Activated CD4-positive, alpha-beta memory T cell treated with anti-CD3 and anti-CD28 coated beads, Interleukin-2, amount 10 ng/mL, durations not matched to agents 7 days and 5 days (primary cell): ENCODE results near the gene AHCTF1. TPM values are rescaled to one million over a fixed set of nuclear protein-coding genes. Genes with fewer than 3 reads are reported as not detected.

Experiments
- CTCF ChIA-PET: fragments of 350-600 bp; sonication (Branson Sonifier 250); formaldehyde crosslinking; loops from one replicate; lab custom pipeline; 2021; ENCODE audit warnings: antibody characterized with exemption, inconsistent platforms; lab: Charles Lee
- POLR2A ChIA-PET: fragments of 350-600 bp; sonication (Branson Sonifier 250); formaldehyde crosslinking; loops from one replicate; lab custom pipeline; 2021; ENCODE audit warnings: antibody characterized with exemption; lab: Charles Lee
- DNase-seq: peaks from one replicate; pipeline ENCODE4 v3.0.0-alpha.2; 2020
- H3K27ac Mint-ChIP-seq: one replicate; pipeline ENCODE4 v1.8.0; 2021; ENCODE audit warnings: mild to moderate bottlenecking, mixed read lengths
- H3K27me3 Mint-ChIP-seq: one replicate; pipeline ENCODE4 v1.8.0; 2021; ENCODE audit warnings: mixed read lengths
- H3K36me3 Mint-ChIP-seq: one replicate; pipeline ENCODE4 v1.8.0; 2021; ENCODE audit warnings: low read depth, mixed read lengths
- H3K4me1 Mint-ChIP-seq: one replicate; pipeline ENCODE4 v1.8.0; 2021; ENCODE audit warnings: mixed read lengths
- H3K4me3 Mint-ChIP-seq: one replicate; pipeline ENCODE4 v1.8.0; 2021; ENCODE audit warnings: mild to moderate bottlenecking, mixed read lengths
- H3K9me3 Mint-ChIP-seq: one replicate; pipeline ENCODE4 v1.8.0; 2021; ENCODE audit warnings: mixed read lengths
- total RNA-seq, 2 experiments: library from RNA; stranded (reverse); gene quantifications; one replicate each; pipeline ENCODE4 v1.2.3, GENCODE V29; 2021

AHCTF1 gene
- total RNA-seq = 10 to 100 TPM; 26.9 to 27.8 TPM

- ChIA-PET POLR2A (interaction anchor here (0.8 to 2.4 kb wide), 6 partner anchors 13 to 279 kb away, joined by 3 to 11 read pairs (median 5); partner anchors contain the start of gene ZNF670), CTCF (no interaction called here)
- Mint-ChIP-seq H3K27ac (peak within 1 kb of the TSS; percentile 94), H3K36me3 (peaks cover 31% of the 10 kb centered on the region), H3K4me1 (peaks cover 30% of the 10 kb centered on the region), H3K9me3 (peaks cover 3% of the 10 kb centered on the region), H3K4me3 (peak within 1 kb of the TSS; percentile 96), H3K27me3 (no peaks in the 10 kb centered on the region)
- peak; percentile 94 for DNase-seq
Observed at GRCh38 chr1:246931549-246932365, at the start of gene AHCTF1. TSS of gene AHCTF1 (minus strand) at chr1:246931948. CDS start at chr1:246918370, 13,578 bp downstream.

GRCh38 chr1:246978785-246979184 is 47.0 kb upstream of the AHCTF1 start:
- no peaks in the 10 kb centered on the region for H3K4me1 Mint-ChIP-seq
- H3K4me3 Mint-ChIP-seq = no peak overlapping the region
- no peak overlapping the region for H3K27ac Mint-ChIP-seq
- peaks cover 35% of the 10 kb centered on the region for H3K9me3 Mint-ChIP-seq
- no peaks in the 10 kb centered on the region for H3K27me3 Mint-ChIP-seq
- H3K36me3 Mint-ChIP-seq = peaks cover 5% of the 10 kb centered on the region
- no peak for DNase-seq
- POLR2A ChIA-PET = no interaction called here
- CTCF ChIA-PET = no interaction called here

GRCh38 chr1:246978281-246978680 is 46.5 kb upstream of the AHCTF1 start:
- Mint-ChIP-seq H3K4me1 (no peaks in the 10 kb centered on the region), H3K36me3 (peaks cover 5% of the 10 kb centered on the region), H3K9me3 (peaks cover 35% of the 10 kb centered on the region), H3K27me3 (no peaks in the 10 kb centered on the region), H3K27ac (no peak overlapping the region), H3K4me3 (no peak overlapping the region)
- ChIA-PET CTCF (no interaction called here), POLR2A (no interaction called here)
- no peak for DNase-seq

GRCh38 chr1:246971969-246972368 is 40.2 kb upstream of the AHCTF1 start:
- H3K4me3 Mint-ChIP-seq = no peak overlapping the region
- peaks cover 19% of the 10 kb centered on the region for H3K9me3 Mint-ChIP-seq
- DNase-seq = no peak
- no peaks in the 10 kb centered on the region for H3K4me1 Mint-ChIP-seq
- no peaks in the 10 kb centered on the region for H3K27me3 Mint-ChIP-seq
- H3K27ac Mint-ChIP-seq = no peak overlapping the region
- no peaks in the 10 kb centered on the region for H3K36me3 Mint-ChIP-seq
- ChIA-PET POLR2A (no interaction called here), CTCF (interaction anchor here (0.7 to 3.5 kb wide), 2 partner anchors 11 to 58 kb away, joined by 4 to 9 read pairs; no protein-coding TSS in a partner anchor)

- H3K9me3 Mint-ChIP-seq = peaks cover 20% of the 10 kb centered on the region
- H3K4me3 Mint-ChIP-seq = no peak overlapping the region
- H3K27ac Mint-ChIP-seq = no peak overlapping the region
- CTCF ChIA-PET = interaction anchor here (0.7 to 3.5 kb wide), 4 partner anchors 10 to 88 kb away, joined by 3 to 9 read pairs (median 4); no protein-coding TSS in a partner anchor
- POLR2A ChIA-PET = no interaction called here
- H3K27me3 Mint-ChIP-seq = no peaks in the 10 kb centered on the region
- H3K4me1 Mint-ChIP-seq = no peaks in the 10 kb centered on the region
- peak; percentile 45 for DNase-seq
- H3K36me3 Mint-ChIP-seq = no peaks in the 10 kb centered on the region
Observed at GRCh38 chr1:246971090-246971721, 39.5 kb upstream of the AHCTF1 start.

GRCh38 chr1:246969621-246970020 is 37.9 kb upstream of the AHCTF1 start:
- DNase-seq = no peak
- ChIA-PET POLR2A (no interaction called here), CTCF (interaction anchor here (3.5 kb wide), 1 partner anchor 9 kb away, joined by 9 read pairs; no protein-coding TSS in a partner anchor)

GRCh38 chr1:246966502-246966901 is 34.8 kb upstream of the AHCTF1 start:
- Mint-ChIP-seq H3K4me1 (no peaks in the 10 kb centered on the region), H3K27me3 (no peaks in the 10 kb centered on the region), H3K4me3 (no peak overlapping the region), H3K36me3 (no peaks in the 10 kb centered on the region), H3K9me3 (peaks cover 30% of the 10 kb centered on the region), H3K27ac (no peak overlapping the region)
- ChIA-PET POLR2A (no interaction called here), CTCF (no interaction called here)
- DNase-seq = no peak

More at GRCh38 chr1:246969621-246970020, 37.9 kb upstream of the AHCTF1 start:
- Mint-ChIP-seq H3K9me3 (peaks cover 23% of the 10 kb centered on the region), H3K27ac (no peak overlapping the region), H3K36me3 (no peaks in the 10 kb centered on the region), H3K27me3 (no peaks in the 10 kb centered on the region), H3K4me3 (no peak overlapping the region), H3K4me1 (no peaks in the 10 kb centered on the region)

GRCh38 chr1:246959944-246960693 is 28.4 kb upstream of the AHCTF1 start:
- Mint-ChIP-seq H3K4me1 (peaks cover 5% of the 10 kb centered on the region), H3K4me3 (no peak overlapping the region), H3K36me3 (no peaks in the 10 kb centered on the region), H3K9me3 (peaks cover 12% of the 10 kb centered on the region), H3K27ac (no peak overlapping the region), H3K27me3 (no peaks in the 10 kb centered on the region)
- no peak for DNase-seq
- POLR2A ChIA-PET = no interaction called here
- CTCF ChIA-PET = interaction anchor here (2.0 kb wide), 1 partner anchor 11 kb away, joined by 9 read pairs; no protein-coding TSS in a partner anchor

- CTCF ChIA-PET = no interaction called here
- Mint-ChIP-seq H3K36me3 (no peaks in the 10 kb centered on the region), H3K9me3 (peaks cover 5% of the 10 kb centered on the region), H3K4me3 (no peak overlapping the region), H3K27me3 (no peaks in the 10 kb centered on the region), H3K27ac (no peak overlapping the region), H3K4me1 (no peaks in the 10 kb centered on the region)
- no peak for DNase-seq
- POLR2A ChIA-PET = no interaction called here
Observed at GRCh38 chr1:246954126-246954525, 22.4 kb upstream of the AHCTF1 start.

GRCh38 chr1:246951413-246951812 is 19.7 kb upstream of the AHCTF1 start:
- no peaks in the 10 kb centered on the region for H3K27me3 Mint-ChIP-seq
- ChIA-PET POLR2A (interaction anchor here (1.1 kb wide), 1 partner anchor 26 kb away, joined by 3 read pairs; no protein-coding TSS in a partner anchor), CTCF (no interaction called here)
- H3K9me3 Mint-ChIP-seq = no peaks in the 10 kb centered on the region
- no peak for DNase-seq
- no peaks in the 10 kb centered on the region for H3K36me3 Mint-ChIP-seq
- H3K4me3 Mint-ChIP-seq = no peak overlapping the region
- H3K27ac Mint-ChIP-seq = no peak overlapping the region
- no peaks in the 10 kb centered on the region for H3K4me1 Mint-ChIP-seq

GRCh38 chr1:246949956-246950355 is 18.2 kb upstream of the AHCTF1 start:
- Mint-ChIP-seq H3K36me3 (no peaks in the 10 kb centered on the region), H3K4me3 (no peak overlapping the region), H3K4me1 (no peaks in the 10 kb centered on the region), H3K9me3 (no peaks in the 10 kb centered on the region), H3K27ac (no peak overlapping the region), H3K27me3 (no peaks in the 10 kb centered on the region)
- ChIA-PET POLR2A (no interaction called here), CTCF (no interaction called here)
- no peak for DNase-seq

GRCh38 chr1:246947255-246947654 is 15.5 kb upstream of the AHCTF1 start:
- Mint-ChIP-seq H3K36me3 (no peaks in the 10 kb centered on the region), H3K27ac (no peak overlapping the region), H3K27me3 (no peaks in the 10 kb centered on the region), H3K4me1 (no peaks in the 10 kb centered on the region), H3K4me3 (no peak overlapping the region), H3K9me3 (no peaks in the 10 kb centered on the region)
- POLR2A ChIA-PET = no interaction called here
- DNase-seq = no peak
- CTCF ChIA-PET = no interaction called here

- no peaks in the 10 kb centered on the region for H3K27me3 Mint-ChIP-seq
- H3K4me3 Mint-ChIP-seq = no peak overlapping the region
- H3K36me3 Mint-ChIP-seq = no peaks in the 10 kb centered on the region
- no peak overlapping the region for H3K27ac Mint-ChIP-seq
- ChIA-PET POLR2A (no interaction called here), CTCF (no interaction called here)
- H3K4me1 Mint-ChIP-seq = no peaks in the 10 kb centered on the region
- no peaks in the 10 kb centered on the region for H3K9me3 Mint-ChIP-seq
- no peak for DNase-seq
Observed at GRCh38 chr1:246946366-246946765, 14.6 kb upstream of the AHCTF1 start.
